Medulla oblongata (tissue), 1 donor: ENCODE results near the gene CTIF.
A peak's percentile ranks its signal among the peaks of the same experiment; 100 is the strongest.

Experiments
- DNase-seq: peaks from one replicate; pipeline ENCODE4 v3.0.0-alpha.2; 2015; ENCODE audit errors: extremely low spot score

CTIF gene

DNA sequence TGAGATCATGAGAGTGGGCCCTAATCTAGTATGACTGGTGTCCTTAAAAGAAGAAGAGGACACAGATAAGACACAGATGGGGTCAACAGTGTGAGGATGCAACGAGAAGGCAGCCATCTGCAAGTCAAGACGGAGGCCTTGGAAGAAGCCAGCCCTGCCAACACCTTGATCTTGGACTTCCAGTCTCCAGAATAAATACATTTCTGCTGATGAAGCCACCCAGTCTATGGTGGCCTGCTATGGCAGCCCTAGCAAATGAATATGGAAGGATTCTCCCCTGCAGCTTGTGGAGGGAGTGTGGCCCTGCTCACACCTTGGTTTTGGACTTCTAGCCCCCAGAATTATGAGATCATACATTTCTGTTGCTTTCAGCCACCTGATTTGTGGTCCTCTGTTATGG, 12.3 kb downstream of the CTIF start:
- no peak for DNase-seq

DNA sequence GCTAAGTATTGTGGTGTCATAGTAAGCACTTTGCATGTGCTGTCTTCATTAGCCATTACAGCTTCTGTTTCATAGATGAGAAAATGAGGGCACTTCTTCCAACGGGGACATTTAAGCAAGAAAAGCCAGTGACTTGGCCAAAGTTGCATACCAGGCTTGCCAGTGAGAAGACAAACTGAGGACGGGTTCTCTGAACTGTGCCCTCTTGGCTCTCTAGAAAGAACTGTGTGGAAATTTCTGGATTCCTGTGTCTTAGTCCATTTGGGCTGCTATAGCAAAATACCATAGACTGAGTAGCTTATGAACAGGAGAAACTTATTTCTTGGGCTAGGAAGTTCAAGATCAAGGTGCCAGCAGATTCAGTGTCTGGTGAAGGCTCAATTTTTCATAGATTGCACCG, 13.3 kb downstream of the CTIF start:
- peak; percentile 42 for DNase-seq

GRCh38 chr18:48553236-48553635, 14.4 kb downstream of the CTIF start:
- DNase-seq: no peak

DNA sequence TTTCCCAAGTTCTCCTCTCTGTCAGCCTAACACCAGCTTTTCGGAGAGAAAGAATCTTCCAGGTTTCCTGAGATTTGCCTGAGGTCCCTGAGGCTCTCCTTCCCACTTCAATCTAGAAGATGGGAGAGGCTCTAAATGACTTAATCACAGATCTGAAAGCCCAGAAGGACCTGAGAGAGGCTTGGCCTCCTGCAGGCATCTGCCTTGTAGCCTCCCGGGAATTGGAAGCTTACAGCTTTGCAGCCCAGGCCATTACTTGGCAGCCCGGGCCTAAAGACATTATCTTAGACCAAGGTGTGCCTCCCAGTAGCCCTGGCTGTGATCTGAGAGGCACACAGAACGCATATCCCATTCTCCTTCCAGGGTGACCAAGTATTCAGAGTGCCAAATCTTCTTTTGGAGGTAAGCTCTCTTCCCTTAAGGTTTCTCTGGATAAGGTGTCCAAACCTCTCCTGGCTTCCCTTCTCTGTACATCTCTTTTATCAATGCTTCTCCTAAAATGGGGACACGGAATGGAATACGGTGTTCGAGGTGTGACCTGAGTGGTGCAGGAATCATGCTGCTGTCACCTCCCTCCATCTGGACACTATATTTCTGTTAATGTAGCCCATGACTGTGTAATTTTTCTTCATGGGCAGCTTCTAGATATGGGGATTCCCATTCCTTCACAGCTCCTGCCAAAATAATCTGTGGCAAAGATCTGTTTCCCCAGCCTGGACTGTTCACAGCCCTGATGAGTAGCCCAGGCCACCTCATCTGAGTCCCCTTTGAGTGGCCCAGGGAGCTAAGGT, 16.0 kb downstream of the CTIF start:
- DNase-seq: no peak

GRCh38 chr18:48555465-48555995, 16.7 kb downstream of the CTIF start:
- DNase-seq: no peak

DNA sequence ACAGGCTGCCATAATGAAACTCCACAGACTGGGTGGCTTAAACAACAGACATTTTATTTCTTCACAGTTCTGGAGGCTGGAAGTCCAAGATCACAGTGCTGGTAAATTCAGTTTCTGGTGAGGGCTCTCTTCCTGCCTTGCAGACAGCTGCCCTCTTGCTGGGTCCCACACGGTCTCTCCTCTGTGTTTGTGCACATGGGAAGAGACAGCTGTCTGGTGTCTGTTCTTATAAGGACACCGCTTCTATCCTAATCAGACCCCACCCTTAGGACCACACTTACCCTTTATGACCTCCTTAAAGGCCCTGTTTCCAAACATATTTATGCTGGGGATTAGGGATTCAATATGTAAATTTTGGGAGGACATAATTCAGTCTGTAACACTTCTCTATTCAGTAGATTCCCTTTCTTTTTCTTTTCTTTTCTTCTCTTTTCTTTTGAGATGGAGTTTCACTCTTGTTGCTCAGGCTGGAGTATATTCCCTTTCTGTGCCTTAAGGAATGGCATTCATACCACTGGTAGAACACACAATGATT, 18.9 kb downstream of the CTIF start:
- DNase-seq: no peak

- DNase-seq: no peak
These were observed 19.4 kb downstream of the CTIF start for GRCh38 chr18:48558248-48558647.

GRCh38 chr18:48560491-48560890, 21.7 kb downstream of the CTIF start:
- DNase-seq: no peak

DNA sequence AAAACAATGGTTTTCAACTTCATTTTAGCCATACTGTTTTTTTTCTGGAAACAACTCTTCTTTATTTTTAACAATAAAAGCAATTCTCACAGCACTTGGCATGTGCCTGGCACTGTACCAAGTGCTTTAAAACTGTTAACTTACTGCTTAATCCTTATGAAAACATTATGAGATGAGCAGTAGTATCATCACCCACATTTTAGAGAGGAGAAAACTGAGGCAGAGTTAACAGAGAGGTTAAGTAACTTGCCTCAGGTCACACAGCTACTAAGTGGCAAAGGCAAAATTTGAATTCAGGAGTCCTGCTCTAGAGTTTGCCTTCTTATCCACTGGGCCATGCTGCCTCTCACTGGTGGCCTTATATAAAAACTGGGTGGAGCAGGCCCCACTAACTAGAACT, 23.2 kb downstream of the CTIF start:
- no peak for DNase-seq

GRCh38 chr18:48563027-48563426, 24.2 kb downstream of the CTIF start:
- no peak for DNase-seq

DNA sequence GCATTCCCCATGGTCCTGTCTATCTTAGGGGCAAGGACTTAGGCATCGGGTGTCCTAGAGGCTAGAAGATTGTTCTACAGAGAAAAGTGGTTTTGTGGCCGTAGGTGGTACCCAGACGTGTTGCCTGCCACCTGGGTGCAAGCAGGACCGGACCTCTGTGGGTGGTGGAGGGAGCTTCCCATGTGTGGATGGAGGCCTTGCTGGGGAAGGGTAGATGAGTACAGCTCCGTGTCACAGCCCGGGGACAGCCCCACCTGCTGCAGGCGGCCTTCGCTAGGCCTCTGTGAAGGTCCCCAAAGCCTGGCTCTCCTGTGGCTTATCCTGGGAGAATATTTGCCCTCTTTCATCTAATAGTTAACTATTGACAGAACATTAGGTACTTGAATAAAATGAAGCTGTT, 25.3 kb downstream of the CTIF start:
- DNase-seq: no peak

DNA sequence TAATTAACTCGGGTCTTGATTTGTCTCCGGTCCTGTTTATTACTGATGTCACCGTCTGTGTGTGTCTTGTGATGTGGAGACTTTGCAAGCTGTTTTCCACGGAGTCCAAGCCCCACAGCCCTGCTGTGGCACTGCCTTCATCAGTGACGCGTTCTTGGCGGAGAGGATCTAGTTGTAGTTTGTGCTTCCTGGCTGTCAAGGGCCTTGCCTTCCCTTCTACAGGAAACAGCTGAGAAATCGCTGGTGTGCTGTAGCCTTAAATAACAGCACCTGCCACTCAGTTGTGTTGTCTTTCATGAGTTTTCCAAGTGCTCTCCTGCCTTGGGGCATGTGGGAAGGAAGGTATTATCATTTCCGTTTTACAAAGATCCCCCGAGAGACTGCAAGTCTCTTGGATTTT, 26.3 kb downstream of the CTIF start:
- no peak for DNase-seq

DNA sequence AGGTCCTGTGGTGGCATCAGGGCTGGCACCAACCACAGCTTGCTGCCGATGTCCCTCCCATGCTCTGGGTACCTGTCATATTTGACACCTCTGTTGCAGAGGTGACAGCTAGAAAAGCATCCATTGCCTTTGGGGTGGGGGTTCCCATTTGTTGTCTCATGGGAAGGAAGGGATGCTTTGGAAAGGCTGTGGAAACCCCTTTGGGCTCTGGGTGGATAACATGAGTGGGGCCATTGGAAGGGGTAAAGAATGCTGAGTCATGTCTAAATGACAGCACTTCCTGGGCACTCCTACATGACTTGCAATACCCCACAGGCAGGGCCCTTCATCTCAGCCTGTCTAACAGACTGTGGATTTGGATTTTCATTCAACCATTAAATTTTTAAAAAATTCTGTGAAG, 27.8 kb downstream of the CTIF start:
- DNase-seq: no peak

DNA sequence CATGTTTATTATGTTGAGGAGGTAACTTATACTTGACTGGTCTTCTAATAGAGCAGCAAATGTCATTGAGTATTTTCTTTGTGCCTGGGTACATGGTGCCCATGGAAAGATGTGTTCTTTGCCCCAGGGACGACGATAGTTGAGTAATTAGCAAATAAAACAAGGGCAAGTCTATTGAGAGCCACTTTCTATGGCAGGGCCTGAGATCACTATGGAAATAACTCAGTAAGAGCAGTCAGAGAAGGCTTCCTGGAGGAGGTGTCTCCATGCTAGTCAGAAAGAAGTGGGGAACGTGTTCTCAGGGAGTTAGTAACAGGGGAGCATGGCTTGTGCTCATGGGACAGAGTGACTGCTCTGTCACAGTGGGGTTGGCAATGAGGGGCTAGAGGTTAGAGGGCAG, 28.6 kb downstream of the CTIF start:
- DNase-seq: no peak

- no peak for DNase-seq
These were observed 30.5 kb downstream of the CTIF start for GRCh38 chr18:48569139-48569914.

- DNase-seq: no peak
These were observed 31.1 kb downstream of the CTIF start for GRCh38 chr18:48569915-48570264.

GRCh38 chr18:48570313-48570712, 31.5 kb downstream of the CTIF start:
- no peak for DNase-seq

GRCh38 chr18:48571639-48572384, 33.0 kb downstream of the CTIF start:
- DNase-seq: peak; percentile 53

GRCh38 chr18:48572402-48573126, 33.7 kb downstream of the CTIF start:
- no peak for DNase-seq

GRCh38 chr18:48573632-48574283, 34.9 kb downstream of the CTIF start:
- no peak for DNase-seq
